AG09319 (cell line): ENCODE data around the gene TRAPPC5.

Experiments used
- DNase-seq: peaks from one replicate; pipeline ENCODE4 v3.0.0-alpha.2; 2010; ENCODE audit warnings: low read depth; ENCODE audit errors: extremely low read depth
- CTCF ChIP-seq: IDR thresholded peaks from 2 replicates; pipeline ENCODE4 v1.5.1; 2011; ENCODE audit warnings: low read depth, mild to moderate bottlenecking, inconsistent platforms, low read length, moderate library complexity

TRAPPC5 gene

DNA sequence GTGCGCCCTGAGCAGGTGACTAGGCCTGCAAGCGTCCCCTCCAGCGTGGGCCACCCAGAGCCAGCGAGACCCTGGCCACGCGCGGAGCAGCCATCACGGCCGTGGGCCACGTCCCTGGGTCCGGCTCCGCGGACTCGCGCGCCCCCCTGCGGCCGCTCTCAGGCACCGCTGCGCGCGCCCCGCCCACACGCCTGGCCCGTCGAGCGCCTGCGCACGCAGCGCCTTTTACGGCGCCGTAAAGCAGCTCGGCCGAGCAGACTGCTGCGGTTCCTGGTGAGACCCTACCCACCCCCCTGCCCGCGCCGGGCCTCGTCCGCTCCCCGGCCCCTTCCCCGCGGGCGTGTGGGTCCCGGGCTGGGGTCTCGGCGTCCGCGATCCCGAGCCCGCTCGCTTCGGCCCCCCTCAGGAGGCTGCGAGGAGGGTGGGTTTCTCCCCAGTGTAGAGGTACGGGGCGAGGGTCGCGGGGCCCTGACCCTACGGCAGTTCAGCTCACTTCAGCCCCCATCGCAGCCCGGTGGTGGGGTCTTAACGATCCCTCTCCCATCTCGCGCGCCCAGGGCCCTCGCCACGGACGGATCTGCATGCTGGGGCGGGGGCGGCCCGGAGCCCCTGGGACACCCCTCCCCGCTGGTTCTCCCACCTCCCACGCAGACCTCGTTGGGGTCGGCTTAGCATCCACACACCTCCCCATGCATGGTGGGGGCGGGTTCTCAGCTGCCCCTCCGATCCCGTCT, at the start of gene TRAPPC5:
Gene TRAPPC5, plus strand, starts transcription at position 228 of the 734 bp plus-strand sequence. CDS start 1,421 bp downstream, outside the sequence.
- peak; percentile 42 for DNase-seq
- TF ChIP-seq CTCF, result peak; percentile 43

GRCh38 chr19:7631577-7631976, 49.1 kb upstream of the TRAPPC5 start:
- no peak for DNase-seq
- TF ChIP-seq CTCF, result no peak

GRCh38 chr19:7632340-7633203, 48.1 kb upstream of the TRAPPC5 start:
- TF ChIP-seq CTCF, result no peak
- DNase-seq, result no peak

DNA sequence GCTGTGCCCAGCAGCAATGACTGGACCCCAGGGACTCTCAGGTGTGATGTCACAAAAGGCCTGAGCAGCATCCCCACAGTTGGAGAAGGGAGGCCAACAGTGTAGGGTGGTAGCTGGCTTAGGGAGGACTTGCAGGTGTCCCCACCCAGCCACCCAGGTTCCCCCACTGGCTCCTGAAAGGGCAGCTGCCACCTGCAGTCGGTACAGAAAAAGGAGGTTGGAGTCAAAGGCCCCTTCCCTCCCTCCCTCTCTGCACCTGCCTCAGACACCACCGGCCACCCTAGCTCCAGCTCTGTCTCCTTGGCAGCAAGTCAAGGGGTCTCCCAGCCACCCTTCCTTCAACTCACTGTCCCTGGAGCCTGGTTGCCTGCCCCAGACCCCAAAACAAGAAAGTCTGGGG, 46.9 kb upstream of the TRAPPC5 start, which contains the start of gene PCP2:
Gene PCP2, minus strand, starts transcription at position 22 of the 400 bp plus-strand sequence. CDS start 262 bp downstream, outside the sequence.
- no peak for DNase-seq
- TF ChIP-seq CTCF, result no peak

- TF ChIP-seq CTCF, result no peak
- DNase-seq, result no peak
Measured at GRCh38 chr19:7635670-7636069, 45.0 kb upstream of the TRAPPC5 start.

DNA sequence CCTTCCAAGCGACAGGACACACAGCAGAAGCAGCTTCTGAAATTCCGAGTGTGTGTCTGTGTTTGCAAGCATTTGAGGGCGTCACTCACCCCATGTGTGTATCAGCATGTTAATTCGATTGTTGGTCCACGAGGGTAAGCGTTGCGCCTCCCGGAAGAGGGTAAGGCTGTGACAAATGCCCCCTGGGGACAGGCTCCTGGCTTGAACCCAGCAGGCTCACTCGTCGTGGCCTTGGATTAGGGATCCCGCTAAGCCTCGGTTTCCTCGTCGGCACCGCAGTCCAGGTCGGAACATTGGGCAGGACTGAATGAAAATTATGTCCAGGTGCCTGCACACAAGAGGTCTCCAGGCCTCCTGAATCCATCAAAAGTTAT, 44.3 kb upstream of the TRAPPC5 start:
- DNase-seq, result no peak
- TF ChIP-seq CTCF, result no peak
